Neural crest cell (in vitro differentiated cells): ENCODE data around the gene UNK. TPM values are rescaled to one million over a fixed set of nuclear protein-coding genes. Genes with fewer than 3 reads are reported as not detected.
A peak's percentile ranks its signal among the peaks of the same experiment; 100 is the strongest.
"Not testable (repeated sequence)": the region's sequence is repeated elsewhere in the genome, so short reads cannot be mapped to it uniquely, and the experiment has no call there.

Experiments used
- DNase-seq: peaks from one replicate; pipeline ENCODE4 v3.0.0; 2021; ENCODE audit warnings: low read depth, mixed read lengths, low spot score
- H3K27ac Mint-ChIP-seq: one replicate; pipeline ENCODE4 v1.8.0; 2021; ENCODE audit warnings: mild to moderate bottlenecking, mixed read lengths; ENCODE audit not compliant: unreplicated experiment
- H3K27me3 Mint-ChIP-seq: 2 replicates; pipeline ENCODE4 v1.8.0; 2021; ENCODE audit warnings: low read depth, mild to moderate bottlenecking, mixed read lengths
- H3K36me3 Mint-ChIP-seq: 2 replicates; pipeline ENCODE4 v1.8.0; 2021; ENCODE audit warnings: low read depth, mild to moderate bottlenecking, mixed read lengths
- H3K4me1 Mint-ChIP-seq: 2 replicates; pipeline ENCODE4 v1.8.0; 2021; ENCODE audit warnings: mixed read lengths
- H3K4me3 Mint-ChIP-seq: one replicate; pipeline ENCODE4 v1.8.0; 2021; ENCODE audit warnings: mild to moderate bottlenecking, mixed read lengths
- H3K9me3 Mint-ChIP-seq: 2 replicates; pipeline ENCODE4 v1.8.0; 2021; ENCODE audit warnings: mixed read lengths
- total RNA-seq: library from RNA; stranded (reverse); gene quantifications from 2 replicates; pipeline ENCODE4 v1.2.1, GENCODE V29; 2021
- TF ChIP-seq, protein P1 (sequence below): fragments of 200-600 bp; sonication (generic); conservative IDR thresholded peaks from 2 replicates; pipeline ENCODE4 v1.5.0; 2021; ENCODE audit warnings: antibody characterized with exemption, mild to moderate bottlenecking

UNK gene
- total RNA-seq, 1 donor from 2014 or later = 49.3 TPM

DNA sequence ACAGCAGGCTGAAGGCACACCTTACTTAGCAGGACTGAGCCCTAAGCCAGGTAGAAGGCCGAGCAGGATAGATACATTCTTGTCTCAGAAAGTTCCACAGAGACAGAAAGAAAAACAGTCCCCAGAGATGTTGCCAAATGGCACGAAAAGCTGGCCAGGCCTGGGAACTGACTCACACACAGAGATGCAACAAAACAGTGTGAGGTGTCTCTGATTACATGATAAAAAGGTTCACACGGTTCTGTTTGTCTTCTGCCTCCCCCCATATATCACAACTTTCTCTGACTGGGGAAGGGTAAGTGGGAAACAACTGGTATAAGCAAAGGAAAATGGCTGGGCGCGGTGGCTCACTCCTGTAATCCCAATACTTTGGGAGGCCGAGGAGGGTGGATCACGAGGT is 68.8 kb downstream of the UNK start:
- TF ChIP-seq, protein P1, sequence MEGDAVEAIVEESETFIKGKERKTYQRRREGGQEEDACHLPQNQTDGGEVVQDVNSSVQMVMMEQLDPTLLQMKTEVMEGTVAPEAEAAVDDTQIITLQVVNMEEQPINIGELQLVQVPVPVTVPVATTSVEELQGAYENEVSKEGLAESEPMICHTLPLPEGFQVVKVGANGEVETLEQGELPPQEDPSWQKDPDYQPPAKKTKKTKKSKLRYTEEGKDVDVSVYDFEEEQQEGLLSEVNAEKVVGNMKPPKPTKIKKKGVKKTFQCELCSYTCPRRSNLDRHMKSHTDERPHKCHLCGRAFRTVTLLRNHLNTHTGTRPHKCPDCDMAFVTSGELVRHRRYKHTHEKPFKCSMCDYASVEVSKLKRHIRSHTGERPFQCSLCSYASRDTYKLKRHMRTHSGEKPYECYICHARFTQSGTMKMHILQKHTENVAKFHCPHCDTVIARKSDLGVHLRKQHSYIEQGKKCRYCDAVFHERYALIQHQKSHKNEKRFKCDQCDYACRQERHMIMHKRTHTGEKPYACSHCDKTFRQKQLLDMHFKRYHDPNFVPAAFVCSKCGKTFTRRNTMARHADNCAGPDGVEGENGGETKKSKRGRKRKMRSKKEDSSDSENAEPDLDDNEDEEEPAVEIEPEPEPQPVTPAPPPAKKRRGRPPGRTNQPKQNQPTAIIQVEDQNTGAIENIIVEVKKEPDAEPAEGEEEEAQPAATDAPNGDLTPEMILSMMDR = no peak
- no peak for DNase-seq
- Mint-ChIP-seq H3K4me3 (peak overlapping the region; percentile 72), H3K36me3 (peaks cover under 1% of the 10 kb centered on the region), H3K9me3 (no peaks in the 10 kb centered on the region), H3K4me1 (peaks cover 13% of the 10 kb centered on the region), H3K27me3 (no peaks in the 10 kb centered on the region), H3K27ac (no peak overlapping the region)

DNA sequence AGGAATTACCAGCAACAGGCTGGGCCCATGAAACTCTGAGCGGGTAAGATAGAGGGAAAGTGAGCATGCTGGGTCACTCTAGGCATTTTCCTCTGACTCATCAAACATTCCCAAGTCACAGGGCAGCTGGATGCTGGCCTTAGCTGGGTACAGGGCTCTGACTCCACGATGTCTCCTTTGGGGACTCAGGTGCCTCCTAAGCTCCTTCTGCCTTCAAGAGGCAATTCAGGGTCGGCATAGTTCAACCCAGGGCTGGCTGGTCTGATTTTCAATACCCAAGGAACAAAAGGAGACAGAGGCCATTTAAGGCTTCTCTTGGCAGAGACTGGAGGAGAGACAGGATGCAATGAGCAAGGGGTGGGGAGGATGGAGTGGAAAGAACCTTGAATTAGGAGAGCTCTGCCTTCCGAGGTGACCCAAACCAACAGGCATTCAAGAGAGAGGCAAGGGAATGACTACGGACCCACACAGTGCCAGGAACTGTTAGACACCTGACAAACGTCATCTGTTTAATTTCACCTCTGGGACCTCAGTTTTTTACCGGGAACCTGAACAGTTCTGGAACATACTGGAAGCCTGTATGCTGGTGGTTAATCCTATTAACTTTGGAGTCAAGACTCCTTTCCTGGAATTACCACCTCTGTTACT is 69.6 kb downstream of the UNK start:
- peak overlapping the region; percentile 94 for H3K27ac Mint-ChIP-seq
- no peaks in the 10 kb centered on the region for H3K36me3 Mint-ChIP-seq
- no peaks in the 10 kb centered on the region for H3K9me3 Mint-ChIP-seq
- H3K4me1 Mint-ChIP-seq = peaks cover 13% of the 10 kb centered on the region
- H3K4me3 Mint-ChIP-seq = no peak overlapping the region
- DNase-seq = no peak
- no peaks in the 10 kb centered on the region for H3K27me3 Mint-ChIP-seq
- TF ChIP-seq, protein P1 = no peak

DNA sequence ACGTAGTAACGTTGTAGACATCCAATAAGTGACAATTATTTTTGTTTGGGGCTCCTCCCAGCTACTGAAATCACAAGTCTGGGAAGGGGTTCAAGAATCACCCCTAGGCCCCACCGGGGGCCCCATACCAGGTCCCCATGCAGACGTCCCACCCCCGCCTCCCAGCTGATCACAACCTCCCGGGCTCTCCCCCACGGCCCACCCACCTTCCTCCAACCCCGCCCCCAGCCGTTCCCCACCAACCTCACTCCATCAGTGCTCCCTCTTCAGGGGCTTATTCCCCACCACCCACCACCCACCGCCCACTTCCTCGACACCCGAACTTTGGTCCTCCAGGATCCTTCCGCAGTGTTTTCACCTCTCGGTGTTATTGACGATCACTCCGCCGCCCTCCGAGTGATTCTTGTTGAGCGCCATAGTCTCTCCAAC is 70.3 kb downstream of the UNK start:
- Mint-ChIP-seq H3K4me3 (no peak overlapping the region), H3K9me3 (no peaks in the 10 kb centered on the region), H3K4me1 (peaks cover 13% of the 10 kb centered on the region), H3K36me3 (no peaks in the 10 kb centered on the region), H3K27me3 (no peaks in the 10 kb centered on the region), H3K27ac (no peak overlapping the region)
- TF ChIP-seq, protein P1 = no peak
- DNase-seq = no peak

DNA sequence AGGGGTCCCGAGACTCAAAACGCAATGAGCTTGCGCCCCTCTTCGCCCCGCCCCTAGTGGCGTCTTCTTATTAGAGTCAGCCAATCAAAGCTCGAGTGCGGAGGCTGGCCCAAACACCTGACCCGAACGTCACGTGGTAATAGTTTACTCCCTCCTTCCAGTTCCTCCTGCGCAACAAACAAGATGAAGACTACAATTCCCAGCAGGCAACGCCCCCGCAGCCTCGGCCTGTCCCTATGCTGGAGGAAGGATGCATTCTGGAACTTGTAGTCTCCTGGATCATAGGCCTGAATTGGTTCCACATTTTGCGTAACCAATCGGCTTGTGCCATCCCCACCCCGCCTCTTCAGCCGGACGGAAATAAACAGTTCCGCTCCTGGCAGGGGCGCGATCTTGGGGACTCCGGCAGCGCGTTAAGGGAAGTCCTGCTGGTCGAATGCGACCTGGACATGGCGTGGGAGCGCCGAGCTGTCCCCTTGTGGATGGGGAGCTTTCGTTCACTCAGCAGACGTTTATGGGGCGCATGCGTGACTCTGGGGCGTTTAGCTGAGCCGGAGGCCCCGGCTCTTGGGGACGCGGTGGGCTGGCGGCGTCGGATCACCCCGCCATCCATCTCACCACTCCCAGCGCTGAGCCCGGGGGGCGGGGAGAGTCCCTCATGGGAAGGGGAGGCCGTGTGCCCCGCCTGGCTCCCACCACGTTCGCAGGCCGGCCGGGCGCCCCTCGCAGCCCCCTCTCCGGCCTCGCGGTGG is 70.9 kb downstream of the UNK start, which contains the start of gene WBP2:
WBP2 (minus strand) TSS at position 26 of the 752 bp plus-strand sequence. CDS start 38 bp downstream, outside the sequence.
- no peaks in the 10 kb centered on the region for H3K9me3 Mint-ChIP-seq
- H3K36me3 Mint-ChIP-seq = no peaks in the 10 kb centered on the region
- TF ChIP-seq, protein P1 = peak; percentile 60
- DNase-seq = peak; percentile 95
- H3K4me3 Mint-ChIP-seq = no peak within 1 kb of the TSS
- no peaks in the 10 kb centered on the region for H3K27me3 Mint-ChIP-seq
- H3K4me1 Mint-ChIP-seq = peaks cover 13% of the 10 kb centered on the region
- H3K27ac Mint-ChIP-seq = peak within 1 kb of the TSS; percentile 94

DNA sequence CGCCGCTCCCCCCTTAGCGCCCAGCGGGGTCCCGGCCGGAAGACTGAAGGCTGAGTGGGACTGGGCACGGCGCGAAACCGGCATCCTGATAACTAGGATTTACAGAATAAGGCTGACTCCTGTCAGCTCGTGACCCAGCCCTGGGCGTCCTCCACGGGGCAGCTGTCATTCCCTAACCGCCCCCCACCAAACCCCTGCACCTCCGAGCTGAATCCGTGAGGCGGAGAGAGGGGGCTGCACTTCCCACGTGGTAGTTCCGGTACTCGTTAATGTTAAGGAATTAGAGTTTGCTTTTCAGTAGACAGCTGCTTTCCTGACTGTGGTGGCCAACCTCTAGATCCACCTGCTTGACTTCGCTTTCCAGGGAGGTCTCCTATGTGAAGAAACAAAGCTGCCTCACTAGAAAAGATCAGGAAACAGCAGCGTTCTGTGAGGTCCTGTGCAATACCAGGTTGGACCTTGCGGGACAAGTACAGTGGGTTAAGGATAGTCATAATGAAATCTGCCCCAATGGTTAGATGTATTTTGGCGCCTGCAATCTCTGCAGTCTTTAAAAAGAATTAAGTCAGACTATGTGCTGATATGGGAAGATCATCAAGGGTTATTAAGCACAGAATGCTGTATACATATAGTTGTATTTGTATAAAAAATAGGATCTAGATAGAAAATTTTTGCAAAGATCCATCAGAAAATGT is 71.6 kb downstream of the UNK start:
- peak; percentile 55 for DNase-seq
- H3K36me3 Mint-ChIP-seq = no peaks in the 10 kb centered on the region
- peaks cover 13% of the 10 kb centered on the region for H3K4me1 Mint-ChIP-seq
- H3K4me3 Mint-ChIP-seq = no peak overlapping the region
- no peaks in the 10 kb centered on the region for H3K9me3 Mint-ChIP-seq
- peak overlapping the region; percentile 79 for H3K27ac Mint-ChIP-seq
- TF ChIP-seq, protein P1 = no peak
- H3K27me3 Mint-ChIP-seq = no peaks in the 10 kb centered on the region

DNA sequence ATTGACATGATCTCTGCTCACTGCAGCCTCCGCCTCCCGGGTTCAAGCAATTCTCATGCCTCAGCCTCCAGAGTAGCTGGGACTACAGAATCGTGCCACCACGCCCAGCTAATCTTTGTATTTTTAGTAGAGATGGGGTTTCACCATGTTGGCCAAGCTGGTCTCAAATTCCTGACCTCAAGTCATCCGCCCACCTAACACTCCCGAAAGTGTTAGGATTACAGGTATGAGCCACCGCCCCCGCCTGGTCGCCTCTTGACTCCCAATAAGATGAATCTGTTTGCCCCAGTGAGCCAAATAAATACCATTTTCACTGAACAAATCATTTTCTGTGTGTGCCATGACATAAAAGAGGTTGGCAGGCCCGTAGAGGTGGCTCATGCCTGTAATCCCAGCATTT is 74.8 kb downstream of the UNK start:
- H3K9me3 Mint-ChIP-seq, DNase-seq, H3K27me3 Mint-ChIP-seq, H3K4me1 Mint-ChIP-seq, H3K36me3 Mint-ChIP-seq, H3K27ac Mint-ChIP-seq, H3K4me3 Mint-ChIP-seq: not testable (repeated sequence)
